ENCODE measurements around the gene PTPRN2. TPM values are rescaled to one million over a fixed set of nuclear protein-coding genes. Genes with fewer than 3 reads are reported as not detected.
"Not testable (repeated sequence)": the region's sequence is repeated elsewhere in the genome, so short reads cannot be mapped to it uniquely, and the experiment has no call there.

PTPRN2 gene
- polyA plus RNA-seq, 4 donors = 7.4 to 9.6 (median 8.8) TPM

- DNase-seq (ENCODE audit: low read depth in 4 of 4, low spot score in 3 of 4) = no peak
These were observed 244.1 kb downstream of the PTPRN2 start for GRCh38 chr7:158343526-158343925.

- DNase-seq (ENCODE audit: low read depth in 4 of 4, low spot score in 3 of 4) = not testable (repeated sequence)
These were observed 246.5 kb downstream of the PTPRN2 start for GRCh38 chr7:158341097-158341496.

DNA sequence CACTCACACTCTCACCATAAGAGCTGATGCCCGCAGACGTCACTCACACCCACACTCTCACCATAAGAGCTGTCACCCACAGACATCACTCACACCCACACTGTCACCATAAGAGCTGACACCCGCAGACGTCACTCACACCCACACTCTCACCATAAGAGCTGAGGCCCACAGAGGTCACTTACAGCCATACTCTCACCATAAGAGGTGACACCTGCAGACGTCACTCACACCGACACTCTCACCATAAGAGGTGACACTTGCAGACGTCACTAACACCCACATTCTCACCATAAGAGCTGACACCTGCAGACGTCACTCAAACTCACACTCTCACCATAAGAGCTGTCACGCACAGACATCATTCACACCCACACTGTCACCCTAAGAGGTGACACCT lies 250.7 kb downstream of the PTPRN2 start:
- DNase-seq (ENCODE audit: low read depth in 4 of 4, low spot score in 3 of 4) = not testable (repeated sequence)

GRCh38 chr7:158332516-158332915 lies 255.1 kb downstream of the PTPRN2 start:
- DNase-seq (ENCODE audit: low read depth in 4 of 4, low spot score in 3 of 4) = not testable (repeated sequence)

GRCh38 chr7:158331826-158332450 lies 255.7 kb downstream of the PTPRN2 start:
- not testable (repeated sequence) for DNase-seq (ENCODE audit: low read depth in 4 of 4, low spot score in 3 of 4)

DNA sequence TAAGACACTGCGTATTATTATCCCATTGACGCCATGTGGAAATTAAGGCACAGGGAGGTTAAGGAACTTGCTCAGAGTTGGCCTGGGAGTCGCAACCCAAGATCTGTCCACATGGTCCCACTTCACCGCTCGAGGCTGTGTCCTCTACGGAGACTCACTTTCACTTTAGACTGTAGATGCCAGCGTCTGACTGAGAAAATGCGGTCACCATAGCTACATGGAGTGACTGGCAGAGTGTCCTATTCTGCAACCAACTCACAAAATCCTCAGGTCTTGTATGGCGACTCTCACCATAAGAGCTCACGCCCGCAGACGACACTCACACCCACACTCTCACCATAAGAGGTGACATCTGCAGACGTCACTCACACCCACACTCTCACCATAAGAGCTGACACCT lies 257.9 kb downstream of the PTPRN2 start:
- no peak for DNase-seq (ENCODE audit: low read depth in 4 of 4, low spot score in 3 of 4)

DNA sequence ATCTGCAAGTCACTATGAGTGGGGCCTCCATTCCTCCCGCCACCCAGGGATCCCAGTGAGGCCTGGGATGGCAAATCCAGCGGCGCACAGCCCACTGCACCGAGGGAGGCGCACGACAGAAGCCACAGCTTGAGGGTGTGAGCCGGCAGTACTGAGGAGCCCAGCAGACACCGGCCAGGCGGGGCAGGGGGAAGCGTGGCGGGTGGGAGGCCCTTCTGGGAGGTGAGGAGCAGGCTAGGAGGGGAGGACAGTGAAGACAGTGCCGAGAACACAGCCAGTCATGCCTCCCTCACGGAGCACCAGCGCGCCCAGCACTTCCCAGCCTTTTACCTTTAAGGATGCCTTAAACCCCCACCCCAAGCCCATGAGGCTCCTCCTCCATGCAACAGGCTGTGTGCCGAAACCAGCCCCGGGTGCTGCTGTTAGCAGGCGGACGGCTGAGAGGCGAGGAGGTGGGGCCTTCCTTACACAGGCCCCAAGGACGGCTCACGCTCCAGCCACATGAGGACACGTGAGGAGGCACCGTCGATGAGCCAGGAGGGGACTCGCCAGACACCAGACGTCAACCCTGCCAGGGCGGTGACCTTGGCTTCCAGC lies 258.5 kb downstream of the PTPRN2 start:
- DNase-seq (ENCODE audit: low read depth in 4 of 4, low spot score in 3 of 4) = no peak

DNA sequence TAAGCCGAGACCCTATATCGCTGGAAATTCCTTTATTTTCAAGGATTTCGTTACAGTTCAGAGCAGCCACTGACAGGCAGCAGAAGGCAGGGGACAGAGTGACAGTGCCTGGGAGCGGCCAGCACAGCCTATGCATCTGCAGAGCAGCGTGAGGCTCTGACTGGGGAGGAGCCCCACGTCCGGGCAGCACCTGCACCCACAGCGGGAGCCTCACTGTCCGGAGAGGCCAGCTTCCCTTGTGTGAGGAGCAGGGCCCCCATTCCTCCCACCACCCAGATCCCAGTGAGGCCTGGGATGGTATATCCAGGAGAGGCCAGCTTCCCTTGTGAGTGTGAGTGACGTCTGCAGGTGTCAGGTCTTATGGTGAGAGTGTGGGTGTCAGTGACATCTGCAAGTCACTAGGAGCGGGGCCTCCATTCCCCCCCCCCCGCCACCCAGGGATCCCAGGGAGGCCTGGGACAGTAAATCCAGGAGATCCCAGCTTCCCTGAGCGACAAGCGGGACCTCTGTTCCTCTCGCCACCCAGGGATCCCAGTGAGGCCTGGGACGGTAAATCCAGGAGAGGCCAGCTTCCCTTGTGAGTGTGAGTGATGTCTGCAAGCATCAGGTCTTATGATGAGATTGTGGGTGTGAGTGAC lies 259.1 kb downstream of the PTPRN2 start:
- no peak for DNase-seq (ENCODE audit: low read depth in 4 of 4, low spot score in 3 of 4)

GRCh38 chr7:158327571-158328180 lies 259.9 kb downstream of the PTPRN2 start:
- DNase-seq (ENCODE audit: low read depth in 4 of 4, low spot score in 3 of 4) = no peak

GRCh38 chr7:158327012-158327411 lies 260.6 kb downstream of the PTPRN2 start:
- no peak for DNase-seq (ENCODE audit: low read depth in 4 of 4, low spot score in 3 of 4)

DNA sequence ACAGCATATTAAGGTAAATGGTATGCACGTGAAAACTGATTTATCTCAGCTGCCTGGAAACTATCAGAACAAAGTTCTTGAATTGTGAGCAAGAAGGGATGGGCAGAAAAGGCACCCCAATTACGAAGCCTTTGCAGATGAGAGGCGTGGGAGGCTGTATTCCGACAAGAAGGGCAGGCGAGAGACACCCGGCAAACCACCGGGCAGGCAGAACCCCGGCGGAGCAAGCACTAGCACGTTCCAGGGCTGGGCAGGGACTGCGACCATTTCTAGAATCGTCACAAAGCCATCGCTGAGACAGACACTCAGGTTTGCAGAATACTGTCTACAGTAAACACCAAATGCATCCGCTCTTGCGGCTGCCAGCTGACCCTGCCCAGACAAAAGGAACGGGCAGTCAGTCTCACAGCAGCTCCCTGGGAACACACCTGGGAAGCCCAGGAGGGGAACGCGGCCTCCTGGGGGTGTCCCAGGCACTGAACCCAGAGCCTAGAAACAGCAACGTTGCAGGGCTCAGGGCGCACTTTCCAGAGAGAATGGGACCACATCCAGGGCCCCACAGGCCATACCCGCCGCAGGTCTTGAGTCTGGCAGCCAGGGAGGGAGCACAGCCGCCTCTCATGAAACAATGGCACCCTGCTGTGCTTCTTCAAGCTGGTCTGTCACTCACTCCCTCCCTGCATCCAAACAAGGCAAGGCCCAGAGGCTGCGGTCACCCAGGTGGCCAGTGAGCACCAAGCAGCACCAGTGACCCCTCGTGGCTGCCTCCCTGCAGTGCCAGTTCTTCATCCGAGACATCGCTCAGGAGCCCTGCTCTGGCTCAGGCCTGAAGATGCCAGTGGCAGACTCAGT lies 261.9 kb downstream of the PTPRN2 start:
- peak in 2 of 4 donors; percentile 17 to 21 for DNase-seq (ENCODE audit: low read depth in 4 of 4, low spot score in 3 of 4)

DNA sequence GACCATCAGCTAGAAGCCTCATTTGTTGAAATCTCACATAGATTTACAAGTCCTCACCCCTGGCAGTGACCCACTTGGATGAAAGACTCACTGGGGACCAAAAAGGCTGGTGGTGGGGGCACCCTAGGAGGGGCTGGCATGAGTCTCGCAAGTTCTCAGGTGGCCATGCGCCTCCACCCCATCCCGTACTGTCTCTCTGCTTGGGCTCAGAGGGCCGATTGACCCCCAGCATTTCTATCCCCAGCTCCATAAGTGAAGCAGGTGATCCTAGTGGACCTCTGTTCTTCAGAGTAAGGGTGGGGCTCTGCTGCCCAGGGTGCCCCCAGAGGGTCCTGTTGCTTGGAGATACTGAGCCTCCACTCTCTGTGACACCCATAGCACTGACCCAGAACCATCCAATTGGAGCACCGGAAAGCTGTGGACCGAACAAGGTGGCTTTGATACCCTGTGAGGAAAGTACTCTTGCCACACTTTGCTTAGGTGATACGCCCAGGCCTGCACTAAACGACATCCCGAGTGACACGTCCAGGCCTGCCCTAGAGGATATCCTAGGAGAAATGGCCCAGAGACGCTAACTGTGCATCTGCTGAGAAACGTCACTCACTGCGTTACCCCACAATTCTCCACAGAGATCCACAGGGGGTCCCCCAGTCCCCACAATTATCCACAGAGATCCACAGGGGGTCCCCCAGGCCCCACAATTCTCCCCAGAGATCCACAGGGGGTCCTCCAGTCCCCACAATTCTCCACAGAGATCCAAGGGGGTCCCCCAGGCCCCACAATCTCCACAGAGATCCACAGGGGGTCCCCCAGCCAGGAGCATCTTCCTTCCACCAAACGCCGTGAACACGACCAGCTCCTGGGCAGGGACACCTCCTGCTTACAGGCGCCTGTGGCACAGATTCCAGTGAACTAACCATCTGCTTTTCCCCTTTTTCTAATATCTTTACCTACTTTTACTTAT lies 262.9 kb downstream of the PTPRN2 start:
- DNase-seq (ENCODE audit: low read depth in 4 of 4, low spot score in 3 of 4) = no peak

GRCh38 chr7:158323741-158324396 lies 263.8 kb downstream of the PTPRN2 start:
- DNase-seq (ENCODE audit: low read depth in 4 of 4, low spot score in 3 of 4) = no peak

DNA sequence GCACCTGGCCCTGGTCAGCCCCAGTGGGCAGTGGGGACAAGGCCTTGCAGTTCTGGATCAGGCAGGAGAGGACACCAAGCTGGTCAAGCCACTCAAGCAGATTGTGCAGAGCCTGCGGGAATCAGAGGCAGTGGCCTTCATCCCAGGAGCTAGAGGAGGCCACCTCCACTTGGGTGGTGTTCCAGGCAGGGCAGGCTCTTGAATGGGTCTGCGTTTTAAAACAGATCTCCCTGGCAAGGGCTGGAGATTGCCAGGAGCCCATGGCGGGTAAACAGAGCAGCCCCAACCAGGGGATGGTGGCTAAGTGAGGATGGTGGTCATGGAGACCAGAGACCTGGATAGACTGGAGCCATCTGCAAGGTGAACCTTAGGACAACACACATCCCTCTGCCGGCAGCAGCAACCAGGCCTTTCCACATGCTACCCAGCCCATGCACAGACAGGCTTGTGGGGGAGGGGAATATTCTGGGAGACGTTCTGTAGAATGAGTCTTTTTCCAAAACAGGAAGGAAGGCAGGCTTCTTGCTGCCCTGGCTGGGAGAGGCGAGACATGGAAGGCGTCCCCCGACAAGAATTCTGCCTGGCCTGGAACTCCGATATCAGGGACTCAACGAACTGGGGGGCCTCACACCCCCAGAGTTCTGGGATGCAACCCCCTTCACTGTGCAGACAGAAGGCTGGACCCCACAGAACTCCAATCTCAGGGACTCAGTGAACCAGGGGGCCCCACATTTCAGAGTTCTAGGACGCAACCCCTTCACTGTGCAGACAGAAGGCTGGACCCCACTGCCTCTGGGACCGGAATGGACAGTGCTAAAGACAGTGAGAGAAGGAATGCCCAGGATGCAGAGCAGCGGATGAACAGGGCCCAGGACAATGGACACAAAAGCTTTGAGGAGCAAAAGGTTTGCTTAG lies 264.8 kb downstream of the PTPRN2 start:
- DNase-seq (ENCODE audit: low read depth in 4 of 4, low spot score in 3 of 4) = no peak

- no peak for DNase-seq (ENCODE audit: low read depth in 4 of 4, low spot score in 3 of 4)
These were observed 265.5 kb downstream of the PTPRN2 start for GRCh38 chr7:158321936-158322615.

GRCh38 chr7:158321056-158321700 lies 266.4 kb downstream of the PTPRN2 start:
- no peak for DNase-seq (ENCODE audit: low read depth in 4 of 4, low spot score in 3 of 4)

DNA sequence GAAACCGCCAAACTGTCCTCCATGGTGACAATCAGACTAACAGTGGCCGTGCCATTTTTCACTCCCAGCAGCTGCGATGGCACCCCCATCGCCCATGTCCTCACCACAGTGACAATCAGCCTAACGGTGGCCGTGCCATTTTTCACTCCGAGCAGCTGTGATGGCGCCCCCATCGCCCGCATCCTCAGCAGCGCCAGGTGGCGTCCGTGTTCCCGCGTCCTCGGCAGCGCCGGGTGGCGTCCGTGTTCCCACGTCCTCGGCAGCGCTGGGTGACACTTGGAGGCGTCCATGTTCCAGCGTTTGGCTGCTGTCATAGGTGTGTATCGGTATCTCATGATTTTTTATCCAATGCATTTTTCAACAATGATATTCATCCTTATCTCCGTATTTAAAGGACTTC lies 267.3 kb downstream of the PTPRN2 start:
- no peak for DNase-seq (ENCODE audit: low read depth in 4 of 4, low spot score in 3 of 4)

Measured in right renal pelvis (tissue), 4 donors.